Right lobe of liver (tissue), 4 donors: ENCODE measurements around the gene NGFR.

Experiments used
- POLR2A ChIP-seq: fragments of 450-650 bp; IDR thresholded peaks from one replicate; pipeline ENCODE4 v1.6.1; 2017; ENCODE audit warnings: antibody characterized with exemption, mild to moderate bottlenecking
- TF ChIP-seq, protein P1 (sequence below), 4 donors: fragments of 200-600 bp in 3 of 4; fragments of 450-650 bp in 1 of 4; IDR thresholded peaks; one replicate each; pipeline versions ENCODE4 v1.5.1 to v1.8.0; 2016 to 2022; ENCODE audit warnings: antibody characterized with exemption in 4 of 4, mild to moderate bottlenecking in 2 of 4
- donor health status: DM: no; HTN: no; CAD: no.
- donor health status: DM: no; HTN: no; CAD: no.
- donor health status: DM: no; HTN: yes; CAD: no.

GRCh38 chr17:49491192-49491769 is 3.8 kb upstream of the NGFR start:
- TF ChIP-seq, protein P1, sequence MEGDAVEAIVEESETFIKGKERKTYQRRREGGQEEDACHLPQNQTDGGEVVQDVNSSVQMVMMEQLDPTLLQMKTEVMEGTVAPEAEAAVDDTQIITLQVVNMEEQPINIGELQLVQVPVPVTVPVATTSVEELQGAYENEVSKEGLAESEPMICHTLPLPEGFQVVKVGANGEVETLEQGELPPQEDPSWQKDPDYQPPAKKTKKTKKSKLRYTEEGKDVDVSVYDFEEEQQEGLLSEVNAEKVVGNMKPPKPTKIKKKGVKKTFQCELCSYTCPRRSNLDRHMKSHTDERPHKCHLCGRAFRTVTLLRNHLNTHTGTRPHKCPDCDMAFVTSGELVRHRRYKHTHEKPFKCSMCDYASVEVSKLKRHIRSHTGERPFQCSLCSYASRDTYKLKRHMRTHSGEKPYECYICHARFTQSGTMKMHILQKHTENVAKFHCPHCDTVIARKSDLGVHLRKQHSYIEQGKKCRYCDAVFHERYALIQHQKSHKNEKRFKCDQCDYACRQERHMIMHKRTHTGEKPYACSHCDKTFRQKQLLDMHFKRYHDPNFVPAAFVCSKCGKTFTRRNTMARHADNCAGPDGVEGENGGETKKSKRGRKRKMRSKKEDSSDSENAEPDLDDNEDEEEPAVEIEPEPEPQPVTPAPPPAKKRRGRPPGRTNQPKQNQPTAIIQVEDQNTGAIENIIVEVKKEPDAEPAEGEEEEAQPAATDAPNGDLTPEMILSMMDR (IDR thresholded peaks at IDR 0.05): no peak
- no peak for TF ChIP-seq POLR2A
